Activated naive CD4-positive, alpha-beta T cell treated with anti-CD3 and anti-CD28 coated beads for 36 hours (primary cell): ENCODE measurements around the gene PLCL2. TPM values are rescaled to one million over a fixed set of nuclear protein-coding genes. Genes with fewer than 3 reads are reported as not detected.

Experiments used
- CTCF ChIA-PET: fragments of 350-600 bp; sonication (Branson Sonifier 250); formaldehyde crosslinking; loops from one replicate; lab custom pipeline; 2021; ENCODE audit warnings: antibody characterized with exemption; lab: Charles Lee
- DNase-seq: peaks from one replicate; pipeline ENCODE4 v3.0.0-alpha.2; 2020
- H3K27ac Mint-ChIP-seq: one replicate; pipeline ENCODE4 v1.8.0; 2021; ENCODE audit warnings: mild to moderate bottlenecking, mixed read lengths
- H3K27me3 Mint-ChIP-seq: one replicate; pipeline ENCODE4 v1.8.0; 2021; ENCODE audit warnings: low read depth, mixed read lengths
- H3K36me3 Mint-ChIP-seq: one replicate; pipeline ENCODE4 v1.8.0; 2021; ENCODE audit warnings: low read depth, mixed read lengths
- H3K4me1 Mint-ChIP-seq: one replicate; pipeline ENCODE4 v1.8.0; 2021; ENCODE audit warnings: low read depth, mixed read lengths
- H3K4me3 Mint-ChIP-seq: one replicate; pipeline ENCODE4 v1.8.0; 2021; ENCODE audit warnings: mild to moderate bottlenecking, moderate library complexity, mixed read lengths
- H3K9me3 Mint-ChIP-seq: one replicate; pipeline ENCODE4 v1.8.0; 2021; ENCODE audit warnings: mixed read lengths
- intact Hi-C: fragments of 100-400 bp; cut with micrococcal nuclease; formaldehyde crosslinking; loops from one replicate; pipeline ENCODE4 v1.15.1; 2023
- total RNA-seq, 2 experiments: library from RNA; stranded (reverse); gene quantifications; one replicate each; pipeline ENCODE4 v1.2.3, GENCODE V29; 2021

Gene PLCL2
- total RNA-seq, 2 experiments from 2014 or later, result 19.9 to 20.5 TPM

DNA sequence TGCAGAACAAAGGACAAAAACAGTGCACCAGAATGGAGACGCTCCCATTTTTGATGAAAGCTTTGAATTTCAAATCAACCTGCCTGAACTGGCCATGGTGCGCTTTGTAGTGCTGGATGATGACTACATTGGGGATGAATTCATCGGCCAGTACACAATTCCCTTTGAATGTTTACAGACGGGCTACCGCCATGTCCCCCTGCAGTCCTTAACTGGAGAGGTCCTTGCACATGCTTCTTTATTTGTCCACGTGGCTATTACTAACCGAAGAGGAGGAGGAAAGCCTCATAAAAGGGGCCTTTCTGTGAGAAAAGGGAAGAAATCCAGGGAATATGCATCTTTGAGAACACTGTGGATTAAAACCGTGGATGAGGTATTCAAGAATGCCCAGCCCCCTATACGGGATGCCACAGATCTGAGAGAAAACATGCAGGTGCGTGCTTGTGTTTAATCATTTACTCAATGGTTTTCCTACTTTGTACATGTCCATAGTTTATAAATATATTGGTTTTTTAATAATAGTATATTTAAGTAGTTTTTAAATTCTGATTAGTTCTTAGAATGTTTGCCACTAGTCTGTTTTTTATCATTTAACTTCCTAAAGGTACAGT, 127.1 kb downstream of the PLCL2 start:
- CTCF ChIA-PET, result no interaction called here
- DNase-seq, result no peak
- no peak overlapping the region for H3K27ac Mint-ChIP-seq
- H3K36me3 Mint-ChIP-seq, result peaks cover 28% of the 10 kb centered on the region
- no peaks in the 10 kb centered on the region for H3K27me3 Mint-ChIP-seq
- H3K4me3 Mint-ChIP-seq, result no peak overlapping the region
- H3K4me1 Mint-ChIP-seq, result peaks cover 40% of the 10 kb centered on the region
- H3K9me3 Mint-ChIP-seq, result no peaks in the 10 kb centered on the region
- intact Hi-C loops, result loop anchor here (2.0 kb wide), 1 partner anchor 15 kb away; no protein-coding TSS in a partner anchor

DNA sequence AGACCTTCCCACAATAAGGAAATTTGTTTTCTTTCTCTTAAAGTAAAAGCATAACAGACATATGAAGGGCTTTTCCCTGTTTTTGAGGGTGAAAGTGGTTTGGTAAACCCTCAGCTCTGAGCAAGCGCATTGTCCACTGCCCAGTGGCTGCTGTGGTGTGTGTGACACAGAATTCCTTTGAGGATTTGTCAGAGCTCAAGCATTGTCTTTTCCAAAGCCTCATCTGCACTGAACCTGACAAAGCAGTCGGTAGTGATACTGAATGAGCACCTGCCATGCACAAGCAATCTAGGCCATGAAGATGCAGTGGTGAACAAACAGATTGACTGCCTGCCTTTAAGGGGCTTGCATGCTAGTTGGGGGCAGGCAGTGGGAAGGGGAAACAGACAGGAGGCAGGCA, 128.3 kb downstream of the PLCL2 start:
- intact Hi-C loops, result loop anchor here (2.0 kb wide), 1 partner anchor 16 kb away; no protein-coding TSS in a partner anchor
- H3K27ac Mint-ChIP-seq, result no peak overlapping the region
- no peaks in the 10 kb centered on the region for H3K9me3 Mint-ChIP-seq
- peaks cover 28% of the 10 kb centered on the region for H3K36me3 Mint-ChIP-seq
- no peak overlapping the region for H3K4me3 Mint-ChIP-seq
- DNase-seq, result no peak
- CTCF ChIA-PET, result no interaction called here
- peaks cover 32% of the 10 kb centered on the region for H3K4me1 Mint-ChIP-seq
- H3K27me3 Mint-ChIP-seq, result no peaks in the 10 kb centered on the region

DNA sequence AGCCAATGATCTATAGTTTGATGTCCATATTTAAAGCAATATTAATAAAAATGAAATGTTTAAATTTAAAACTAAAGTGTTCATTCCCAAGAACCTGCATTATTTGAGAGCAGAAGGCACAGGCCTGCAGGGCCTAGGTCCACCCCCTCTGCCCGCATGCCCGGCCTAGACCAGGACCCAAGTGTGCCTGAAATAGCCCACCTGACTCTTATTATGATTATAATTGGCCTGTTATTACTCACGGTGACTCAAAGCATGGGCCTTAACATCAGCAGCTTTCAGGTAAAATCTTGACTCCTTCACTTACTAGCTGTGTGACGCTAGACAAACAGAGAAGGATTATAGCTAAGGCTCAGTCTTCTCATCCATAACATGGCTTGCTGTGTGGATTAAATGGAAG, 128.8 kb downstream of the PLCL2 start:
- Mint-ChIP-seq H3K9me3 (no peaks in the 10 kb centered on the region), H3K4me1 (peaks cover 29% of the 10 kb centered on the region), H3K27ac (no peak overlapping the region), H3K27me3 (no peaks in the 10 kb centered on the region), H3K36me3 (peaks cover 28% of the 10 kb centered on the region), H3K4me3 (no peak overlapping the region)
- DNase-seq, result no peak
- intact Hi-C loops, result loop anchor here (2.0 kb wide), 1 partner anchor 17 kb away; no protein-coding TSS in a partner anchor
- CTCF ChIA-PET, result interaction anchor here (0.6 kb wide), 1 partner anchor 670 kb away, joined by 3 read pairs; no protein-coding TSS in a partner anchor

DNA sequence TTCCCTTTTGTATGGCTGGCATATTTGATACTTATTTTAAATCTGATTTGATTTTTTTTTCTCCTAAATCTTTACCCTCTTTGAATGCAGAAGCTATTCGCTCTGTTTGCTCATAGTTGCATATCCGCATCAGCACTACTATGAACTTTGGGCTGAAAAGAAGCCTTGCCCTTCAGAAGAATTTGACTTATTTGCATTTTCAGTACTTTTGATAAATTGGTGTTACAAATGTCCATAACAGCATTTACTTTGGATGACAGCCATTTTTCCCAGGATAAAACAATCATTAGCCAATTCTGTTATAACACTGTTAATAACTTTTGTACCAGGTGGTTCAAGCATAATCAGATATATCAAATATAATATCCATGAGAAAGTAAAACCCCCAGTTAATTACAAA, 129.5 kb downstream of the PLCL2 start:
- no peak overlapping the region for H3K27ac Mint-ChIP-seq
- CTCF ChIA-PET, result interaction anchor here (0.6 kb wide), 1 partner anchor 670 kb away, joined by 3 read pairs; no protein-coding TSS in a partner anchor
- H3K4me3 Mint-ChIP-seq, result no peak overlapping the region
- DNase-seq, result no peak
- no peaks in the 10 kb centered on the region for H3K9me3 Mint-ChIP-seq
- no peaks in the 10 kb centered on the region for H3K27me3 Mint-ChIP-seq
- intact Hi-C loops, result no loop called here
- peaks cover 28% of the 10 kb centered on the region for H3K36me3 Mint-ChIP-seq
- H3K4me1 Mint-ChIP-seq, result peaks cover 27% of the 10 kb centered on the region

DNA sequence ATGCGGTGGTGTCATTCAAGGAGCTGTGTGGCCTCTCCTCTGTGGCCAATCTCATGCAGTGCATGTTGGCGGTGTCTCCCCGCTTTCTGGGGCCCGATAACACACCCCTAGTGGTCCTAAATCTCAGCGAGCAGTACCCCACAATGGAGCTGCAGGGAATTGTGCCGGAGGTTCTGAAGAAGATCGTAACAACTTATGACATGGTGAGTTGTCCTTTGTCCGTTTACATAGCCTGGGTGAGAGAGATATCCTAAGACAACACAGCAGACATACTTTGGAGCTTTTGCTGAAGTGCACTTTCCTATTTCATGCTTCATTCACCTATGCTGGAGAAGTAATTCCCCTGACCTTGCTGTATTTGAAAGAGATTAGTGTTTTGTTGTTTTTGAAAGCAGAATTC, 130.0 kb downstream of the PLCL2 start:
- CTCF ChIA-PET, result no interaction called here
- no peak overlapping the region for H3K4me3 Mint-ChIP-seq
- no peaks in the 10 kb centered on the region for H3K27me3 Mint-ChIP-seq
- H3K36me3 Mint-ChIP-seq, result peaks cover 28% of the 10 kb centered on the region
- H3K4me1 Mint-ChIP-seq, result peaks cover 27% of the 10 kb centered on the region
- intact Hi-C loops, result no loop called here
- no peak for DNase-seq
- H3K27ac Mint-ChIP-seq, result no peak overlapping the region
- no peaks in the 10 kb centered on the region for H3K9me3 Mint-ChIP-seq

DNA sequence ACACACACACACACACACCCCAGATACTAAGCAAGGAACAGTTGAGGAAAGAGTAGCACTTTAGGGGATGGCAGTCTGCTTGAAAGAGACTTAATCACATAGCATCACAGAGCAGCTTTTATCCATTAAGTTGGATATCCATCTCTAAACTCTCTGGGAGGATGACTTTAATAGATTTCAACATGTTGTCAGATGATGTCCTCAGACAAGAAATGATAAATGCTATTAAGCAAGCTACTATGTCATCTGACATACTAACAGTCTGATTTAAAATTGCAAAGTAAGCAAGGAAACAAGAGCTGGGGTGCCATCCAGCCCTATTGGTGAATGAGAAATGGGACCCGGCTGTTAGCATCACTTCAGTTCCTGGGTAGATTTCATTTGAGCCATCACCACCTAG, 136.9 kb downstream of the PLCL2 start:
- peaks cover 2% of the 10 kb centered on the region for H3K36me3 Mint-ChIP-seq

DNA sequence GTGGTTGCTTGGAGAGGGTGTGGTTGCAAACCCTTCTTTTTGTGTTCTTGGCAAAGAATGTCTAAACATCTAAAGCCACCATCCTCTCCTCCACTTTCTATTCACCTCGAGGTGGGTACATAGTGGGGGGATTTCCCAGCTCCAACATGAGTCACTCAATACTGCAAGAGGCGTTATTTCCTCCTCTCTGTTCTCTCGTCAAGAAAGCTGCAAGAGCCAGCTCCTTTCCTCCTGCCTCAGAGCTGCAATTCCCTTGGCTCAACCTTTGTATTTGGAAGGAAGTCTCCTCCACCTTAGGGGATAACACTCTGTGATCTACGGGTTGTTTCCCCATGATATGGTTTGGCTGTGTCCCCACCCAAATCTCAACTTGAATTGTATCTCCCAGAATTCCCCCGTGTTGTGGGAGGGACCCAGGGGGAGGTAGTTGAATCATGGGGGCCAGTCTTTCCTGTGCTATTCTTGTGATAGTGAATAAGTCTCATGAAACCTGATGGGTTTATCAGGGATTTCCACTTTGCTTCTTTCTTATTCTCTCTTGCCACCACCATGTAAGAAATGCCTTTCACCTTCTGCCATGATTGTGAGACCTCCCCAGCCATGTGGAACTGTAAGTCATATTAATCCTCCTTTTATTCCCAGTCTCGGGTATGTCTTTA, 138.4 kb downstream of the PLCL2 start:
- intact Hi-C loops, result loop anchor here (1.0 to 5.0 kb wide), 8 partner anchors 121 to 736 kb away; partner anchors contain the start of gene RFTN1
- Mint-ChIP-seq H3K4me3 (peak overlapping the region; percentile 60), H3K9me3 (no peaks in the 10 kb centered on the region), H3K4me1 (peaks cover 73% of the 10 kb centered on the region), H3K36me3 (no peaks in the 10 kb centered on the region), H3K27me3 (no peaks in the 10 kb centered on the region), H3K27ac (peak overlapping the region; percentile 90)
- peak; percentile 82 for DNase-seq
- CTCF ChIA-PET, result interaction anchor here (1.0 to 1.4 kb wide), 2 partner anchors 124 to 137 kb away, joined by 3 read pairs; no protein-coding TSS in a partner anchor

More for the DNA sequence above, 136.9 kb downstream of the PLCL2 start:
- Mint-ChIP-seq H3K27ac (peak overlapping the region; percentile 54), H3K27me3 (no peaks in the 10 kb centered on the region), H3K4me1 (peaks cover 64% of the 10 kb centered on the region), H3K9me3 (no peaks in the 10 kb centered on the region), H3K4me3 (no peak overlapping the region)
- CTCF ChIA-PET, result interaction anchor here (0.9 to 1.4 kb wide), 2 partner anchors 24 to 135 kb away, joined by 3 read pairs; no protein-coding TSS in a partner anchor
- intact Hi-C loops, result loop anchor here (2.0 to 5.0 kb wide), 5 partner anchors 119 to 734 kb away; partner anchors contain the start of gene RFTN1
- no peak for DNase-seq

DNA sequence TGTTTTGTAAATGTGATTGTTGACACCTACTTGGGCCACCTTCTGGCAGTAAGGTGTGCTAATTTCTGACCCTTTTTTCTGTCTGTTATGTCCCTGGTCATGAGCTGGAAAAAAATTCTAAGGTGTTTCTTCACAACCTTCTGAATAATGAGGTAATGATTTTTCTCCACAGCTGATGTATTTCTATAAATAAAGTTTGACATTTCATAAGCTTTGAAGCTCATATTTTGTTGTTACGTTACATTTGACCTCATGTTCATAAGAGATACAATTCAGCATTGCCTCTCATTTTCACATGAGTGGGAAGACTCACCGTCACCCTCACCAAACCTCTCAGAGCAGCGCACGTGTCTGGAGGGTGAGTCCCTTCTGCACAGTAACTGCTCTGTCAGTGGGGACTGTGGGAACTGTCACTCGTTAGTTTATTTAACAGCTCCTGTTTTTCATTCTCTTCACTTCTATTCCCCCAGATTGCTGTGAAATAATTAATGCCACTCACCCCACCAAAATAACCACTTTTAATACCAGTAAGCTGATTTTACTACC, 140.9 kb downstream of the PLCL2 start:
- H3K27me3 Mint-ChIP-seq, result no peaks in the 10 kb centered on the region
- H3K36me3 Mint-ChIP-seq, result no peaks in the 10 kb centered on the region
- DNase-seq, result peak; percentile 78
- peak overlapping the region; percentile 13 for H3K4me3 Mint-ChIP-seq
- CTCF ChIA-PET, result interaction anchor here (0.9 to 2.1 kb wide), 9 partner anchors 10 to 197 kb away, joined by 3 to 10 read pairs (median 3); no protein-coding TSS in a partner anchor
- H3K4me1 Mint-ChIP-seq, result peaks cover 91% of the 10 kb centered on the region
- intact Hi-C loops, result loop anchor here (1.0 kb wide), 1 partner anchor 429 kb away; no protein-coding TSS in a partner anchor
- peak overlapping the region; percentile 48 for H3K27ac Mint-ChIP-seq
- H3K9me3 Mint-ChIP-seq, result no peaks in the 10 kb centered on the region

DNA sequence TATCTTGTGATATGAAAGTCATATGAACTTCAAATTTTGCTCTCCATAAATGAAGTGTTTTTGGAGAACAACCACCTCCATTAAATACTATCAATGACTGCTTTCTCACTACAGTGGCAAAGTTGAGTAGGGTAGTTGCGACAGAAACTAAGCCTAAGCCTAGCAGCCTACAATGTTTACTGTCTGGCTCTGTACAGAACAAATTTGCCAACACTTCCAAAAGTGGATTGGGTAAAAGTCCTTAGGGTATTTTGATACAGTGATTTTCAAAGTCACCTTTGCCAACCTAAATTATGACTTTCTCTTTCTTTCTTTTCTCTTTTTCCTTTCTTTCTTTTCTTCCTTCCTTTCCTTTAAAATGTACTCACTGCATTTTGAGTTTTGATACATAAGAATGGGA, 142.6 kb downstream of the PLCL2 start:
- CTCF ChIA-PET, result interaction anchor here (0.9 to 1.5 kb wide), 2 partner anchors 30 to 100 kb away, joined by 3 to 4 read pairs; no protein-coding TSS in a partner anchor
- no peak for DNase-seq
- no peak overlapping the region for H3K4me3 Mint-ChIP-seq
- H3K4me1 Mint-ChIP-seq, result peaks cover 86% of the 10 kb centered on the region
- H3K27ac Mint-ChIP-seq, result no peak overlapping the region
- no peaks in the 10 kb centered on the region for H3K9me3 Mint-ChIP-seq
- H3K27me3 Mint-ChIP-seq, result no peaks in the 10 kb centered on the region
- intact Hi-C loops, result no loop called here
- H3K36me3 Mint-ChIP-seq, result no peaks in the 10 kb centered on the region

DNA sequence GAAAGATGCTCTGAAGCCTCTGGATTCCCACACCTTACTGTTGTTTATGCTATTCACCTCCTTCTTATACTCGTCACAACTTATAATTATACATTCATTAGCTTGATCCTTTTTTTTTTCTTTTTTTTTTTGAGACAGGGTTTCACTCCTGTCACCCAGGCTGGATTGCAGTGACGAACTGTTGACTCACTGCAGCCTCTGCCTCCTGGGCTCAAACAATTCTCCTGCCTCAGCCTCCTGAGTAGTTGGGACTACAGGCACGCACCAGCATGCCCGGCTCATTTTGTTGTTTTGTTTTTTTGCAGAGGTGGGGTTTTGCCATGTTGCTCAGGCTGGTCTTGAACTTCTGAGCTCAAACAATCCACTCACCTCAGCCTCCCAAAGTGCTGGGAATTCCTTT, 143.6 kb downstream of the PLCL2 start:
- intact Hi-C loops, result no loop called here
- H3K27me3 Mint-ChIP-seq, result no peaks in the 10 kb centered on the region
- peaks cover 86% of the 10 kb centered on the region for H3K4me1 Mint-ChIP-seq
- no peak for DNase-seq
- no peaks in the 10 kb centered on the region for H3K9me3 Mint-ChIP-seq
- CTCF ChIA-PET, result interaction anchor here (0.6 to 2.0 kb wide), 3 partner anchors 31 to 433 kb away, joined by 3 to 7 read pairs (median 4); no protein-coding TSS in a partner anchor
- no peak overlapping the region for H3K4me3 Mint-ChIP-seq
- no peaks in the 10 kb centered on the region for H3K36me3 Mint-ChIP-seq
- H3K27ac Mint-ChIP-seq, result no peak overlapping the region

DNA sequence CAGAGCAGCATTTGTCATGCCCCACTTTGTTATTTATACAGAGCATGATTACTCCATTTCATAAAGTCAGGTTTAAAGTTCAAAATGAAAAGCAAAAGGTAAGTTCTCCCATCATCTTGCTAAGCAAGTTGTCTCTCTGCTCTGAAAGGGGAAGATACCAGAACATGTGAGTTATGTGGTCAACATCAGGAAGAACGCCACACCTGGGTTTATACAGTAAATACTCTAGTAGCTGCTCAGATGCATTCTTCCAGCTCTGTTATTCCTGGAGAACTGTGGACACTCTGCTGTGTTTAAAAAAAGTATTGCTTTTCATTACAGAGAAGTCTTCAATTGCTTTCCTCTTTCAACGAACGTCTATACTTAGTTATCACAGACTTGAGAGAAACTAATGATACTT, 145.7 kb downstream of the PLCL2 start:
- Mint-ChIP-seq H3K27ac (no peak overlapping the region), H3K9me3 (no peaks in the 10 kb centered on the region), H3K4me3 (no peak overlapping the region), H3K4me1 (peaks cover 82% of the 10 kb centered on the region), H3K36me3 (no peaks in the 10 kb centered on the region), H3K27me3 (no peaks in the 10 kb centered on the region)
- CTCF ChIA-PET, result interaction anchor here (0.6 to 1.2 kb wide), 4 partner anchors 9 to 435 kb away, joined by 3 to 4 read pairs (median 3); no protein-coding TSS in a partner anchor
- intact Hi-C loops, result loop anchor here (5.0 kb wide), 1 partner anchor 202 kb away; no protein-coding TSS in a partner anchor
- no peak for DNase-seq
